Choroid plexus epithelial cell (primary cell): ENCODE measurements around the gene C19orf18.
"Not testable (repeated sequence)": the region's sequence is repeated elsewhere in the genome, so short reads cannot be mapped to it uniquely, and the experiment has no call there.

Experiments
- DNase-seq: peaks from one replicate; pipeline ENCODE4 v3.0.0-alpha.2; 2010; ENCODE audit warnings: low read depth
- H3K4me3 ChIP-seq: 2 replicates; pipeline ENCODE4 v1.5.1; 2011; ENCODE audit warnings: low read depth, mild to moderate bottlenecking, control low read depth, low read length, moderate library complexity
- TF ChIP-seq, protein P1 (sequence below): conservative IDR thresholded peaks from 2 replicates; pipeline ENCODE4 v1.5.1; 2011; ENCODE audit warnings: low read depth, mild to moderate bottlenecking, control low read depth, inconsistent platforms, low read length, moderate library complexity

C19orf18 gene

DNA sequence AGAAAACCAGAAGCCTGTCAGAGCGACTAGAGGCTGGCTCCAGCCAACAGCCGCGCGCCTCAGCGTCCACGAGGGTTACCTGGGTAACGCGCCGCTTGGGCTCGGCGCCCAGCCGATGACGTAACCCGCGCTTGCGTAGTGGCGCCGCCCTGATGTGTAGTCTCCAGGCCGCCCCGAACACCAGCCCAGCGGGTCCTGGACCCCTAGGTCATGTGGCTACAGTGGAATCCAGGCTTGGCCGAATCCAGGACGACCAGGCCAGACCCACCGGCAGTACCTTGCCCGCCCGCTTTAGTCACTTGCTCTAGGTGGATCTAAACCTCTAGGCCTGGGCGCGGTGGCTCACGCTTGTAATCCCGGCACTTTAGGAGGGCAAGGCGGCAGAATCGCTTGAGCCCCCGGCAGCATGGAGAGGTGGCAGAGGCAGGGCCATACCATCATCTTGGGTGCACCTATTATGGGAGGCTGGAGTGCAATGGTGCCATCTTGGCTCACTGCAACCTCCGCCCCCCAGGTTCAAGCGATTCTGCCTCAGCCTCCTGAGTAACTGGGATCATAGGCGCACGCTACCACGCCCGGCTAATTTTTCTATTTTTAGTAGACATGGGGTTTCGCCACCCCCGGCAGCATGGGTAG, 35.5 kb upstream of the C19orf18 start:
- peak overlapping the region; percentile 59 for H3K4me3 ChIP-seq
- TF ChIP-seq, protein P1, sequence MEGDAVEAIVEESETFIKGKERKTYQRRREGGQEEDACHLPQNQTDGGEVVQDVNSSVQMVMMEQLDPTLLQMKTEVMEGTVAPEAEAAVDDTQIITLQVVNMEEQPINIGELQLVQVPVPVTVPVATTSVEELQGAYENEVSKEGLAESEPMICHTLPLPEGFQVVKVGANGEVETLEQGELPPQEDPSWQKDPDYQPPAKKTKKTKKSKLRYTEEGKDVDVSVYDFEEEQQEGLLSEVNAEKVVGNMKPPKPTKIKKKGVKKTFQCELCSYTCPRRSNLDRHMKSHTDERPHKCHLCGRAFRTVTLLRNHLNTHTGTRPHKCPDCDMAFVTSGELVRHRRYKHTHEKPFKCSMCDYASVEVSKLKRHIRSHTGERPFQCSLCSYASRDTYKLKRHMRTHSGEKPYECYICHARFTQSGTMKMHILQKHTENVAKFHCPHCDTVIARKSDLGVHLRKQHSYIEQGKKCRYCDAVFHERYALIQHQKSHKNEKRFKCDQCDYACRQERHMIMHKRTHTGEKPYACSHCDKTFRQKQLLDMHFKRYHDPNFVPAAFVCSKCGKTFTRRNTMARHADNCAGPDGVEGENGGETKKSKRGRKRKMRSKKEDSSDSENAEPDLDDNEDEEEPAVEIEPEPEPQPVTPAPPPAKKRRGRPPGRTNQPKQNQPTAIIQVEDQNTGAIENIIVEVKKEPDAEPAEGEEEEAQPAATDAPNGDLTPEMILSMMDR: no peak
- DNase-seq: peak; percentile 92

DNA sequence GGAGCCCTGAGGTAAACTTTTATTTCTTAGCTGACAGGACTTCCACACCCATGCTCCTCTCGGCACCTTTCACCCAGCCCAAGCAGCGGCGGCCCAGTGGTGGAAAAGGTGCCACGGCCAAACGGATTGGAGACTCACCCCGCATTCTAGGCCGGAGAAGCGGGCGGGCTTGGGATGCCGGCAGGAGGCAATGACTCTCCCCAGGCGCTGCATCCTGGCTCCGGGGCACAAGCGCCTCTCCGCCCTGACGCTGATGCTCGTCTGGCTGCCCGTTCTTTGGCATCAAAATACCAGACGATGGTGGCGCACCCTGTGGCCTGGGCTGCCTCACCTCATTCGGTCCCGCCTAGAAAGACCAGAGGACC, 34.9 kb upstream of the C19orf18 start:
- no peak for DNase-seq
- TF ChIP-seq, protein P1: no peak
- H3K4me3 ChIP-seq: peak overlapping the region; percentile 59

DNA sequence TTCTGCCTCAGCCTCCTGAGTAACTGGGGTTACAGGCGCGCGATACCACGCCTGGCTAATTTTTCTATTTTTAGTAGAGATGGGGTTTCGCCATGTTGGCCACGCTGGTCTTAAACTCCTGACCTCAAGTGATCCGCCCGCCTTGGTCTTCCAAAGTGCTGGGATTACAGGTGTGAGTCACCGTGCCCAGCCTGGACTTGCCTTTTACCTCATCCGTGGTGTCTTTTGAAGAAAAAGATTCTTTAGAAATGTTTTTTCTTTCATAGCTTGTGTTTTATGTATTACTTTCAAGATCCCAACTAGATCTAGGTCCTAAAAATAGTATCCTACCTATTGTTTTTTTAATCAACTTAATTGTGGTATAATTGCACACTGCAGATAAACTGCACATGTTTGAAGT, 34.5 kb upstream of the C19orf18 start:
- H3K4me3 ChIP-seq, DNase-seq: not testable (repeated sequence)

DNA sequence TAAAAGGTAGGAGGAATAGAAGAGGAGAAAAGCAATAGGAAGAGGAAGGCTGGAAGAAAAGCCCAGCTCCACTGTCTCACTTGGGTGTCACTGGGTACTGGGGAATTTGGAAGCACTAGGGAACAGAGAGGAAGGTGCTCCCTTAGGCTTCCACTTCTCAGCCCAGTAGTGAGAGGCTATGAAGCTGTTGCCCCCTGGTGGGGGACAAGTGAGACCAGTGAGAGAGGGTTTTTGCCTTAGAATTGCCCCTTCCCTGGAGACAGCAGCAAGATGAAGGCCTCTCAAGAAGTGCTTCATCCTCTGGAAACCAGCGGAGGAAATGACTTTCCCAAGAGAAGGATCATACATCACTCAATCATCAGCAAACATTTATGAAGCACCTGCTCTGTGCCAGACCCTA, 33.0 kb upstream of the C19orf18 start:
- TF ChIP-seq, protein P1: peak; percentile 37
- DNase-seq: peak; percentile 11
- no peak overlapping the region for H3K4me3 ChIP-seq

DNA sequence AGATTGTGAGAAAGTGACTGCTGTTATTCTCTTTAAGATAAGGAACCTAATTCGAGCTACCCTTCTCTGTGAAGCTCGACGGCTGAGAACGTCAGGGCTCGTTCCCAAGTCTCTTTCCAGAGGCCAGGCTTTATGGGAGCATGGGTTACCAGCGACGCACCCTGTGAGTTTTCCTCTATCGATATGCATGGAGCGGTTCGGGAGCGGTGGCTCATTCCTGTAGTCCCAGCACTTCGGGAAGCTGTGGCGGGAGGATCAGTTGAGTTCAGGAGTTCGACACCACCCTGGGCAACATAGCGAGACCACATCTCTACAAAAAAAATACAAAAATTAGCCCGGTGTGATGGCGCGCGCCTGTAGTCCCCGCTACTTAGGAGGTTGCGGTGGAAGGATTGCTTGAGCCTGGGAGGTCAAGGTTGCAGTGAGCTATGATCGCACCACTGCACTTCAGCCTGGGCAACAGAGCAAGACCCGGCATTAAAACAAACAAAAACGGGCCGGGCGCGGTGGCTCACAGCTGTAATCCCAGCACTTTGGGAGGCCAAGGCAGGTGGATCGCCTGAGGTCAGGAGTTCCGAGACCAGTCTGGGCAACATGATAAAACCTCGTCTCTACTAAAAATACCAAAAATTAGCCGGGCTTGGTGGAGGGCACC, 29.0 kb upstream of the C19orf18 start:
- DNase-seq: peak; percentile 35
- H3K4me3 ChIP-seq: peak overlapping the region; percentile 97
- TF ChIP-seq, protein P1: no peak

DNA sequence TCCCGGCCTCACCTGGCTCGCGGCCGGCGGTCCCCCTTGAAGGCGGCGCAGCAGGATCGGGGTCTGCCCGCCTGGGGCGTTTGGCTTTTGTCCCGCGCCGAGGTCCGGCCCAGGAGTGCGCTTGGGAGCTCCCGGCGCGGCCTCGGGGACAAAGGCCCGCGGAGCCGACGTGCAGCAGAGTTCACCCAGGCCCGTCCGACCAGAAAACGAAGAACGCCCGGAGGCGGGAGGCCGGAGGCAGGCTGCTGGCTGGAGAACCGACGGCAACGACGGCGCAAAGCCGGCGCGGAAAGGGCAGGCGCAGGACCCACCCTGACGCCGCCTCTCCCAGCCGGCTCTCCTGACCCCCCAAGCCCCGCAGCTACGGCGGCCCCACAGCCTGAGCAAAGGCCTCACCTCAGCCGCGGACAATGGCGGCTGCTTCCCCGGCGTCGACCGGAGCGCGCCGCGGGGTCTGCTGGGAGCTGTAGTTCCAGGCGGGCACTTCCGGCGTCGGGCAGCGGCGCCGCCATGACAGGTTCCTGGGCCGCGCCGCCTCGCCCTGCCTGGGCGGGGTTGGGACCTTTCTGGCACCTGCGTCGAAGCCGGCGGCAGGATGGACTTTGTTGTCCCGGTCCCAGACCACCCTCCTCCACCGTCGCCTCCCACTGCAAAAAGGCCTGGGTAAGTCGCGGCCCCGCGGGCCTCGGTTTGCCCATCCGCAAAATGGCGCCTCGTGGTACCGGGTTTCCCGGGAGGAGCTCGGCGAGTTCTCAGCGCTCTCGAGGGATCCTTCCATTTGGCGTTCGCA, 28.2 kb upstream of the C19orf18 start, which contains the start of gene ZNF606:
Gene ZNF606, minus strand, starts transcription at position 437 of the 790 bp plus-strand sequence. CDS start 1,501 bp downstream, outside the sequence.
- peak; percentile 89 for DNase-seq
- H3K4me3 ChIP-seq: peak within 1 kb of the TSS; percentile 97
- TF ChIP-seq, protein P1: no peak

DNA sequence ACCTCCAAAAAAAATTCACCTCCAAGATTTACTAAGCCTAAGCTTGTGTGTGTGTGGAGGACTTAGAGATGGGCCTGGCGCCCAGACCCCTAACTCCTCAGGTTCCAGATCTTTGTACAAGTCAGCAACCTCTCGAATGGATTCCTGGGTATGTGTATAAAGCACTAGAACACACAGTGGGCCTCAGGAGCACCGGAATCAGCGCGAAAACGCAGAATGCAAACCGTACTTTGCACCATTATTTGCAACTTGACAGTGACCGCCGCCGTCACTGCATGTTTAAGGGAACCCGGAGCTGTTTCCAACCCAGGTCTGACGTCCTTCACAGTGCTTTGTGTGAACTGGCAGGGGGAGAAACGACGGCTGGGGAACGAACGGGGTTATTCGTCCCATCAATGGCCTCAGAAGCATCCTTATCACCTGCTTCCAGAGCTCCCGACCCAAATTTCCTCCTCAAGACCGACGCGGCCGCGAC, 27.6 kb upstream of the C19orf18 start:
- peak overlapping the region; percentile 97 for H3K4me3 ChIP-seq
- peak; percentile 36 for DNase-seq
- TF ChIP-seq, protein P1: no peak
